GM23338 (cell line): Measurements from ENCODE around the gene ARID4B. TPM values are rescaled to one million over a fixed set of nuclear protein-coding genes. Genes with fewer than 3 reads are reported as not detected.

Experiments used
- ATAC-seq: fragments of 200-7000 bp; cut with Tn5 transposase; 3 replicates; pipeline ENCODE4 v1.9.1; 2020
- DNase-seq: peaks from one replicate; pipeline ENCODE4 v3.0.0-alpha.2; 2015; ENCODE audit warnings: low spot score
- H2AFZ ChIP-seq: fragments of 200-600 bp; sonication (generic); 2 replicates; pipeline ENCODE4 v1.8.0; 2016; ENCODE audit warnings: antibody characterized with exemption, mild to moderate bottlenecking, moderate library complexity
- H3F3A ChIP-seq: fragments of 200-600 bp; sonication (generic); replicated peaks from 2 replicates; pipeline ENCODE4 v1.8.0; 2017; ENCODE audit warnings: antibody characterized with exemption, mixed run types, low read depth
- H3K27ac ChIP-seq: fragments of 200-600 bp; sonication (generic); 2 replicates; pipeline ENCODE4 v1.6.1; 2016; ENCODE audit warnings: low read depth
- H3K27me3 ChIP-seq: fragments of 200-600 bp; sonication (generic); 2 replicates; pipeline ENCODE4 v1.8.0; 2016; ENCODE audit warnings: mild to moderate bottlenecking, mixed run types, moderate library complexity; ENCODE audit not compliant: insufficient read depth
- H3K36me3 ChIP-seq: fragments of 200-600 bp; sonication (generic); 2 replicates; pipeline ENCODE4 v1.8.0; 2016; ENCODE audit warnings: mild to moderate bottlenecking; ENCODE audit not compliant: insufficient read depth
- H3K4me1 ChIP-seq: fragments of 200-600 bp; sonication (generic); 2 replicates; pipeline ENCODE4 v1.8.0; 2016; ENCODE audit warnings: mild to moderate bottlenecking, moderate library complexity; ENCODE audit not compliant: insufficient read depth
- H3K4me2 ChIP-seq: fragments of 200-600 bp; sonication (generic); 2 replicates; pipeline ENCODE4 v1.7.1; 2017; ENCODE audit warnings: mixed run types
- H3K4me3 ChIP-seq: fragments of 200-600 bp; sonication (generic); 2 replicates; pipeline ENCODE4 v1.6.1; 2016; ENCODE audit warnings: mixed run types
- H3K79me2 ChIP-seq: fragments of 200-600 bp; sonication (generic); replicated peaks from 2 replicates; pipeline ENCODE4 v1.8.0; 2017; ENCODE audit warnings: mild to moderate bottlenecking; ENCODE audit not compliant: insufficient read depth
- H3K9me2 ChIP-seq: fragments of 200-600 bp; sonication (generic); 2 replicates; pipeline ENCODE4 v1.8.0; 2017; ENCODE audit not compliant: insufficient read depth
- H4K20me1 ChIP-seq: fragments of 200-600 bp; sonication (generic); replicated peaks from 2 replicates; pipeline ENCODE4 v1.8.0; 2017; ENCODE audit warnings: mild to moderate bottlenecking; ENCODE audit not compliant: insufficient read depth
- H3K27ac Mint-ChIP-seq: 2 replicates; pipeline ENCODE4 v1.8.0; 2020; ENCODE audit warnings: inconsistent platforms, mild to moderate bottlenecking, moderate library complexity, mixed read lengths
- H3K27me3 Mint-ChIP-seq: 3 replicates; pipeline ENCODE4 v1.8.0; 2022; ENCODE audit warnings: low read depth, mild to moderate bottlenecking, moderate library complexity, mixed read lengths, inconsistent platforms; ENCODE audit not compliant: insufficient read depth, poor library complexity
- H3K36me3 Mint-ChIP-seq: 3 replicates; pipeline ENCODE4 v1.8.0; 2021; ENCODE audit warnings: low read depth, mild to moderate bottlenecking, inconsistent platforms, moderate library complexity, mixed read lengths
- H3K4me1 Mint-ChIP-seq: 3 replicates; pipeline ENCODE4 v1.8.0; 2020; ENCODE audit warnings: mild to moderate bottlenecking, inconsistent platforms, mixed read lengths
- H3K4me3 Mint-ChIP-seq: 3 replicates; pipeline ENCODE4 v1.8.0; 2021; ENCODE audit warnings: moderate library complexity, mild to moderate bottlenecking, inconsistent platforms, mixed read lengths
- H3K9me3 Mint-ChIP-seq: 3 replicates; pipeline ENCODE4 v1.8.0; 2020; ENCODE audit warnings: moderate library complexity, mild to moderate bottlenecking, inconsistent platforms, mixed read lengths
- NANOG ChIP-seq: IDR thresholded peaks from 2 replicates; pipeline ENCODE4 v1.6.1; 2016; ENCODE audit warnings: antibody characterized with exemption, borderline replicate concordance
- POLR2AphosphoS5 ChIP-seq: IDR thresholded peaks from 2 replicates; pipeline ENCODE4 v1.6.1; 2016; ENCODE audit warnings: antibody characterized with exemption, low read depth
- STAT1 ChIP-seq: IDR thresholded peaks from one replicate; pipeline ENCODE4 v1.6.1; 2016; ENCODE audit warnings: antibody characterized with exemption; ENCODE audit not compliant: unreplicated experiment
- ZNF114 ChIP-seq: fragments of 250-450 bp; sonication (Bioruptor Pico); IDR thresholded peaks from 2 replicates; pipeline ENCODE4 v1.5.0; 2020; ENCODE audit warnings: mild to moderate bottlenecking, moderate library complexity
- ZNF331 ChIP-seq: fragments of 250-450 bp; sonication (Bioruptor Pico); IDR thresholded peaks from 2 replicates; pipeline ENCODE4 v1.5.0; 2020; ENCODE audit warnings: low read depth, mild to moderate bottlenecking, moderate library complexity
- polyA plus RNA-seq: library from polyadenylated mRNA; unstranded; fragments of >200 nt; fragmentation: Nextera tagmentation; extraction: Ambion mirVana; gene quantifications from 2 replicates; pipeline ENCODE4 v1.2.1, GENCODE V29; 2016
- total RNA-seq: library from RNA; depleted of rRNA; stranded (reverse); fragments of >200 nt; shearing (Covaris generic); gene quantifications from 2 replicates; pipeline ENCODE4 v1.2.3, GENCODE V29; 2014
- TF ChIP-seq, protein P1 (sequence below): IDR thresholded peaks from 2 replicates; pipeline ENCODE4 v1.6.1; 2016; ENCODE audit warnings: antibody characterized with exemption
- TF ChIP-seq, protein P2 (sequence below): fragments of 250-450 bp; sonication (Bioruptor Pico); IDR thresholded peaks from 2 replicates; pipeline ENCODE4 v1.5.0; 2020; ENCODE audit warnings: mild to moderate bottlenecking, moderate library complexity

ARID4B gene
- total and polyA plus RNA-seq, 2 experiments from 2014 or later = 25.1 to 59.8 TPM

DNA sequence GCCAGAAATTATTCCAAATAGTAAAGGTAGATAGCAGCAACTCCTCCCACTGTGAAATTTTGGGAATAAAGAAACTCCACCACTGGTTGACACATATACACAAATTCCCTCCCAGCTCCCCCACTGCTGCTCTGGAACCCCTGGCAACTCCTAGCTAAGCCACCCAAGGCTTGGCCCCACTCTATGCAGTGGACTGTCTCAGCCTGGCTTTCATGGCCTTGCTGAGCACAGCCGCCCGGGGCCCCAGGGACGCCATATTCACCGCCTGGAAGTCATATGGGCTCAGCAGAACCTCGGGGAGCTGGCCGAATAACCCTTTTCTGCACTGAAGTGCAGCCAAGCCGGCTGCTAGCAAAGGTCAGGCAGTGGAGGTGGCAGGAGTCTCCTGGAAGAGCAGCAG is 151.5 kb downstream of the ARID4B start:
- H4K20me1 ChIP-seq = 0 out of 2 replicates have a peak, but pooled peaks cover 12% of the 10 kb centered on the region
- ATAC-seq (peak; percentile 27; the same call in 2 of the 3 replicates), DNase-seq (peak; percentile 26)
- 0 out of 2 replicates have a peak overlapping the region, but pooled peaks have one; percentile 22 for H3K27ac ChIP-seq
- TF ChIP-seq ZNF331 (CRISPR knock-in tag) = no peak
- TF ChIP-seq, protein P1, sequence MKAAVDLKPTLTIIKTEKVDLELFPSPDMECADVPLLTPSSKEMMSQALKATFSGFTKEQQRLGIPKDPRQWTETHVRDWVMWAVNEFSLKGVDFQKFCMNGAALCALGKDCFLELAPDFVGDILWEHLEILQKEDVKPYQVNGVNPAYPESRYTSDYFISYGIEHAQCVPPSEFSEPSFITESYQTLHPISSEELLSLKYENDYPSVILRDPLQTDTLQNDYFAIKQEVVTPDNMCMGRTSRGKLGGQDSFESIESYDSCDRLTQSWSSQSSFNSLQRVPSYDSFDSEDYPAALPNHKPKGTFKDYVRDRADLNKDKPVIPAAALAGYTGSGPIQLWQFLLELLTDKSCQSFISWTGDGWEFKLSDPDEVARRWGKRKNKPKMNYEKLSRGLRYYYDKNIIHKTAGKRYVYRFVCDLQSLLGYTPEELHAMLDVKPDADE = no peak
- no peak for TF ChIP-seq POLR2AphosphoS5
- TF ChIP-seq, protein P2, sequence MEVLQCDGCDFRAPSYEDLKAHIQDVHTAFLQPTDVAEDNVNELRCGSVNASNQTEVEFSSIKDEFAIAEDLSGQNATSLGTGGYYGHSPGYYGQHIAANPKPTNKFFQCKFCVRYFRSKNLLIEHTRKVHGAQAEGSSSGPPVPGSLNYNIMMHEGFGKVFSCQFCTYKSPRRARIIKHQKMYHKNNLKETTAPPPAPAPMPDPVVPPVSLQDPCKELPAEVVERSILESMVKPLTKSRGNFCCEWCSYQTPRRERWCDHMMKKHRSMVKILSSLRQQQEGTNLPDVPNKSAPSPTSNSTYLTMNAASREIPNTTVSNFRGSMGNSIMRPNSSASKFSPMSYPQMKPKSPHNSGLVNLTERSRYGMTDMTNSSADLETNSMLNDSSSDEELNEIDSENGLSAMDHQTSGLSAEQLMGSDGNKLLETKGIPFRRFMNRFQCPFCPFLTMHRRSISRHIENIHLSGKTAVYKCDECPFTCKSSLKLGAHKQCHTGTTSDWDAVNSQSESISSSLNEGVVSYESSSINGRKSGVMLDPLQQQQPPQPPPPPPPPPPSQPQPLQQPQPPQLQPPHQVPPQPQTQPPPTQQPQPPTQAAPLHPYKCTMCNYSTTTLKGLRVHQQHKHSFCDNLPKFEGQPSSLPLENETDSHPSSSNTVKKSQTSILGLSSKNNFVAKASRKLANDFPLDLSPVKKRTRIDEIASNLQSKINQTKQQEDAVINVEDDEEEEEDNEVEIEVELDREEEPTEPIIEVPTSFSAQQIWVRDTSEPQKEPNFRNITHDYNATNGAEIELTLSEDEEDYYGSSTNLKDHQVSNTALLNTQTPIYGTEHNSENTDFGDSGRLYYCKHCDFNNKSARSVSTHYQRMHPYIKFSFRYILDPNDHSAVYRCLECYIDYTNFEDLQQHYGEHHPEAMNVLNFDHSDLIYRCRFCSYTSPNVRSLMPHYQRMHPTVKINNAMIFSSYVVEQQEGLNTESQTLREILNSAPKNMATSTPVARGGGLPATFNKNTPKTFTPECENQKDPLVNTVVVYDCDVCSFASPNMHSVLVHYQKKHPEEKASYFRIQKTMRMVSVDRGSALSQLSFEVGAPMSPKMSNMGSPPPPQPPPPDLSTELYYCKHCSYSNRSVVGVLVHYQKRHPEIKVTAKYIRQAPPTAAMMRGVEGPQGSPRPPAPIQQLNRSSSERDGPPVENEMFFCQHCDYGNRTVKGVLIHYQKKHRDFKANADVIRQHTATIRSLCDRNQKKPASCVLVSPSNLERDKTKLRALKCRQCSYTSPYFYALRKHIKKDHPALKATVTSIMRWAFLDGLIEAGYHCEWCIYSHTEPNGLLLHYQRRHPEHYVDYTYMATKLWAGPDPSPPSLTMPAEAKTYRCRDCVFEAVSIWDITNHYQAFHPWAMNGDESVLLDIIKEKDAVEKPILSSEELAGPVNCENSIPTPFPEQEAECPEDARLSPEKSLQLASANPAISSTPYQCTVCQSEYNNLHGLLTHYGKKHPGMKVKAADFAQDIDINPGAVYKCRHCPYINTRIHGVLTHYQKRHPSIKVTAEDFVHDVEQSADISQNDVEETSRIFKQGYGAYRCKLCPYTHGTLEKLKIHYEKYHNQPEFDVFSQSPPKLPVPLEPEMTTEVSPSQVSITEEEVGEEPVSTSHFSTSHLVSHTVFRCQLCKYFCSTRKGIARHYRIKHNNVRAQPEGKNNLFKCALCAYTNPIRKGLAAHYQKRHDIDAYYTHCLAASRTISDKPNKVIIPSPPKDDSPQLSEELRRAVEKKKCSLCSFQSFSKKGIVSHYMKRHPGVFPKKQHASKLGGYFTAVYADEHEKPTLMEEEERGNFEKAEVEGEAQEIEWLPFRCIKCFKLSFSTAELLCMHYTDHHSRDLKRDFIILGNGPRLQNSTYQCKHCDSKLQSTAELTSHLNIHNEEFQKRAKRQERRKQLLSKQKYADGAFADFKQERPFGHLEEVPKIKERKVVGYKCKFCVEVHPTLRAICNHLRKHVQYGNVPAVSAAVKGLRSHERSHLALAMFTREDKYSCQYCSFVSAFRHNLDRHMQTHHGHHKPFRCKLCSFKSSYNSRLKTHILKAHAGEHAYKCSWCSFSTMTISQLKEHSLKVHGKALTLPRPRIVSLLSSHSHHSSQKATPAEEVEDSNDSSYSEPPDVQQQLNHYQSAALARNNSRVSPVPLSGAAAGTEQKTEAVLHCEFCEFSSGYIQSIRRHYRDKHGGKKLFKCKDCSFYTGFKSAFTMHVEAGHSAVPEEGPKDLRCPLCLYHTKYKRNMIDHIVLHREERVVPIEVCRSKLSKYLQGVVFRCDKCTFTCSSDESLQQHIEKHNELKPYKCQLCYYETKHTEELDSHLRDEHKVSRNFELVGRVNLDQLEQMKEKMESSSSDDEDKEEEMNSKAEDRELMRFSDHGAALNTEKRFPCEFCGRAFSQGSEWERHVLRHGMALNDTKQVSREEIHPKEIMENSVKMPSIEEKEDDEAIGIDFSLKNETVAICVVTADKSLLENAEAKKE = no peak
- no peak for TF ChIP-seq NANOG
- TF ChIP-seq STAT1 = no peak
- TF ChIP-seq ZNF114 (CRISPR knock-in tag) = no peak
- no peak overlapping the region for H2AFZ ChIP-seq
- no peaks in the 10 kb centered on the region for H3K4me1 ChIP-seq
- Mint-ChIP-seq H3K27ac (no peak overlapping the region; the same call in 1 of the 2 replicates), H3K36me3 (peaks cover 57% of the 10 kb centered on the region), H3K4me3 (no peak overlapping the region), H3K27me3 (no peaks in the 10 kb centered on the region), H3K9me3 (no peaks in the 10 kb centered on the region), H3K4me1 (no peaks in the 10 kb centered on the region)
- no peak overlapping the region for H3K4me3 ChIP-seq
- no peak overlapping the region for H3K4me2 ChIP-seq
- no peaks in the 10 kb centered on the region for H3K9me2 ChIP-seq
- H3K27me3 ChIP-seq = no peaks in the 10 kb centered on the region
- H3K79me2 ChIP-seq = no peaks in the 10 kb centered on the region
- no peaks in the 10 kb centered on the region for H3F3A ChIP-seq
- peaks cover 40% of the 10 kb centered on the region; the same call in 1 of the 2 replicates for H3K36me3 ChIP-seq
